Body of pancreas (tissue), 4 donors: ENCODE data around the gene ATXN1. TPM values are rescaled to one million over a fixed set of nuclear protein-coding genes. Genes with fewer than 3 reads are reported as not detected.

Experiments used
- ATAC-seq: fragments of 150-250 bp; one replicate; pipeline ENCODE4 v1.9.1; 2016
- DNase-seq, 4 donors: peaks; one replicate each; pipeline ENCODE4 v3.0.0-alpha.2; 2019
- H3K27ac ChIP-seq, 4 donors: fragments of 200-600 bp; sonication (generic); 1 replicate in 3 of 4; 2 replicates in 1 of 4; pipeline versions ENCODE4 v1.5.1 to v1.6.1; 2016 to 2019; ENCODE audit warnings: mild to moderate bottlenecking in 1 of 4, mixed read lengths in 1 of 4, moderate library complexity in 1 of 4
- H3K27me3 ChIP-seq, 2 donors: fragments of 200-600 bp; sonication (generic); one replicate each; pipeline ENCODE4 v1.6.0; 2016; ENCODE audit warnings: mild to moderate bottlenecking in 1 of 2
- H3K36me3 ChIP-seq, 2 donors: fragments of 200-600 bp; sonication (generic); replicated peaks in 1 of 2; 2 replicates each; pipeline ENCODE4 v1.5.1; 2016; ENCODE audit warnings: low read depth in 2 of 2; ENCODE audit not compliant: insufficient read depth in 1 of 2
- H3K4me1 ChIP-seq: fragments of 200-600 bp; sonication (generic); one replicate; pipeline ENCODE4 v1.6.0; 2016
- H3K4me3 ChIP-seq, 2 donors: fragments of 200-600 bp; sonication (generic); 1 replicate in 1 of 2; 2 replicates in 1 of 2; pipeline ENCODE4 v1.5.1; 2016 to 2019
- H3K9me3 ChIP-seq, 3 donors: fragments of 200-600 bp; sonication (generic); 1 replicate in 2 of 3; 2 replicates in 1 of 3; pipeline ENCODE4 v1.5.1; 2016
- CTCF ChIP-seq, 7 experiments: fragments of 450-650 bp in 4 of 7; fragments of 200-600 bp in 3 of 7; sonication (generic) in 3 of 7; IDR thresholded peaks; one replicate each; pipeline ENCODE4 v1.5.1; 2016 to 2019; ENCODE audit warnings: antibody characterized with exemption in 7 of 7
- POLR2A ChIP-seq, 3 donors: fragments of 450-650 bp; IDR thresholded peaks; one replicate each; pipeline ENCODE4 v1.6.1; 2016; ENCODE audit warnings: antibody characterized with exemption in 3 of 3, mild to moderate bottlenecking in 2 of 3
- WGBS, 2 donors: methylation state at CpG; one replicate each; pipeline ENCODE4 v1.1.5; 2017; 5-methylcytosine and 5-hydroxymethylcytosine counted together
- intact Hi-C: fragments of 100-400 bp; cut with DNase I; formaldehyde crosslinking; loops from one replicate; pipeline ENCODE4 v1.15.1; 2023
- total RNA-seq, 2 donors: library from RNA; depleted of rRNA; stranded (reverse); fragments of >200 nt; gene quantifications; one replicate each; pipeline ENCODE4 v1.1.0, GENCODE V29; 2016

The ATXN1 gene
- total RNA-seq, 2 donors from 2014 or later = 24.6 to 24.7 TPM

GRCh38 chr6:16740097-16740496, 21.2 kb downstream of the ATXN1 start:
- Histone ChIP-seq H3K9me3 (no peaks in the 10 kb centered on the region), H3K4me1 (peaks cover 21% of the 10 kb centered on the region), H3K27me3 (no peaks in the 10 kb centered on the region), H3K4me3 (no peak overlapping the region), H3K27ac (no peak overlapping the region), H3K36me3 (no peaks in the 10 kb centered on the region)
- ATAC-seq (no peak), DNase-seq (no peak)
- no peak for TF ChIP-seq CTCF (IDR thresholded peaks at IDR 0.05)
- no peak for TF ChIP-seq POLR2A (IDR thresholded peaks at IDR 0.05)
- intact Hi-C loops = no loop called here

- TF ChIP-seq POLR2A (IDR thresholded peaks at IDR 0.05) (no peak), CTCF (IDR thresholded peaks at IDR 0.05) (peak in 2 of 7 experiments; percentile 8 to 13)
- intact Hi-C loops = no loop called here
- ATAC-seq (no peak), DNase-seq (no peak)
- peaks cover 21% of the 10 kb centered on the region for H3K4me1 ChIP-seq
- no peak overlapping the region for H3K27ac ChIP-seq
- H3K36me3 ChIP-seq = no peaks in the 10 kb centered on the region
- no peaks in the 10 kb centered on the region for H3K27me3 ChIP-seq
- no peaks in the 10 kb centered on the region for H3K9me3 ChIP-seq
- no peak overlapping the region for H3K4me3 ChIP-seq
- WGBS, 2 donors = 81 to 87% methylated on average over 7 of the region's 7 CpGs
These were observed 21.9 kb downstream of the ATXN1 start for GRCh38 chr6:16739329-16739801.

GRCh38 chr6:16737925-16738324, 23.3 kb downstream of the ATXN1 start:
- no peak overlapping the region for H3K27ac ChIP-seq
- WGBS, 2 donors = 85% methylated on average over 5 of the region's 5 CpGs
- ATAC-seq (no peak), DNase-seq (no peak)
- H3K27me3 ChIP-seq = no peaks in the 10 kb centered on the region
- intact Hi-C loops = no loop called here
- H3K9me3 ChIP-seq = no peaks in the 10 kb centered on the region
- H3K4me1 ChIP-seq = peaks cover 21% of the 10 kb centered on the region
- H3K36me3 ChIP-seq = no peaks in the 10 kb centered on the region
- no peak for TF ChIP-seq CTCF (IDR thresholded peaks at IDR 0.05)
- no peak for TF ChIP-seq POLR2A (IDR thresholded peaks at IDR 0.05)
- H3K4me3 ChIP-seq = no peak overlapping the region

GRCh38 chr6:16736856-16737775, 24.1 kb downstream of the ATXN1 start:
- Histone ChIP-seq H3K9me3 (no peaks in the 10 kb centered on the region), H3K27ac (peak overlapping the region in 1 of 4 donors; percentile 15), H3K36me3 (no peaks in the 10 kb centered on the region), H3K4me3 (no peak overlapping the region), H3K4me1 (peaks cover 23% of the 10 kb centered on the region), H3K27me3 (no peaks in the 10 kb centered on the region)
- intact Hi-C loops = no loop called here
- no peak for DNase-seq
- TF ChIP-seq POLR2A (IDR thresholded peaks at IDR 0.05) (no peak), CTCF (IDR thresholded peaks at IDR 0.05) (no peak)
- ATAC-seq = no peak
- WGBS, 2 donors = 26 to 34% methylated on average over 5 of the region's 5 CpGs
